ENCODE data around the gene FANCF. TPM values are rescaled to one million over a fixed set of nuclear protein-coding genes. Genes with fewer than 3 reads are reported as not detected.

FANCF gene
- total RNA-seq, 1 donor from 2014 or later: 20.1 TPM

GRCh38 chr11:22668005-22668796 lies 42.6 kb upstream of the FANCF start:
- Mint-ChIP-seq H3K4me1 (peaks cover 15% of the 10 kb centered on the region), H3K36me3 (ENCODE audit: low read depth) (no peaks in the 10 kb centered on the region), H3K27me3 (ENCODE audit: low read depth) (peaks cover 48% of the 10 kb centered on the region), H3K4me3 (peak overlapping the region; percentile 81), H3K27ac (ENCODE audit: unreplicated experiment) (no peak overlapping the region), H3K9me3 (no peaks in the 10 kb centered on the region)
- no peak for TF ChIP-seq CTCF (conservative IDR thresholded peaks at IDR 0.05)
- DNase-seq (ENCODE audit: low read depth, low spot score): no peak

- no peak overlapping the region for H3K27ac Mint-ChIP-seq (ENCODE audit: unreplicated experiment)
- peaks cover 48% of the 10 kb centered on the region for H3K27me3 Mint-ChIP-seq (ENCODE audit: low read depth)
- no peaks in the 10 kb centered on the region for H3K9me3 Mint-ChIP-seq
- TF ChIP-seq CTCF (conservative IDR thresholded peaks at IDR 0.05): peak; percentile 50
- H3K36me3 Mint-ChIP-seq (ENCODE audit: low read depth): no peaks in the 10 kb centered on the region
- H3K4me1 Mint-ChIP-seq: peaks cover 15% of the 10 kb centered on the region
- H3K4me3 Mint-ChIP-seq: peak overlapping the region; percentile 82
- DNase-seq (ENCODE audit: low read depth, low spot score): peak; percentile 47
Measured at GRCh38 chr11:22666688-22667439, 41.2 kb upstream of the FANCF start.

- no peak for TF ChIP-seq CTCF (conservative IDR thresholded peaks at IDR 0.05)
- H3K4me3 Mint-ChIP-seq: peak within 1 kb of the TSS; percentile 82
- H3K4me1 Mint-ChIP-seq: peaks cover 15% of the 10 kb centered on the region
- no peaks in the 10 kb centered on the region for H3K9me3 Mint-ChIP-seq
- no peak for DNase-seq (ENCODE audit: low read depth, low spot score)
- no peak within 1 kb of the TSS for H3K27ac Mint-ChIP-seq (ENCODE audit: unreplicated experiment)
- H3K36me3 Mint-ChIP-seq (ENCODE audit: low read depth): no peaks in the 10 kb centered on the region
- peaks cover 48% of the 10 kb centered on the region for H3K27me3 Mint-ChIP-seq (ENCODE audit: low read depth)
Measured at GRCh38 chr11:22666325-22666687, 40.7 kb upstream of the FANCF start, which contains the start of gene GAS2. TSS of gene GAS2 (plus strand) at chr11:22666611. CDS start at chr11:22674870, 8,259 bp downstream.

GRCh38 chr11:22659783-22660182 lies 34.2 kb upstream of the FANCF start:
- Mint-ChIP-seq H3K4me3 (no peak overlapping the region), H3K36me3 (ENCODE audit: low read depth) (no peaks in the 10 kb centered on the region), H3K4me1 (peaks cover 20% of the 10 kb centered on the region), H3K27ac (ENCODE audit: unreplicated experiment) (no peak overlapping the region), H3K9me3 (no peaks in the 10 kb centered on the region), H3K27me3 (ENCODE audit: low read depth) (peaks cover under 1% of the 10 kb centered on the region)
- no peak for TF ChIP-seq CTCF (conservative IDR thresholded peaks at IDR 0.05)
- DNase-seq (ENCODE audit: low read depth, low spot score): no peak

- no peak overlapping the region for H3K4me3 Mint-ChIP-seq
- H3K9me3 Mint-ChIP-seq: no peaks in the 10 kb centered on the region
- peaks cover 36% of the 10 kb centered on the region for H3K4me1 Mint-ChIP-seq
- no peak for TF ChIP-seq CTCF (conservative IDR thresholded peaks at IDR 0.05)
- H3K27ac Mint-ChIP-seq (ENCODE audit: unreplicated experiment): no peak overlapping the region
- no peak for DNase-seq (ENCODE audit: low read depth, low spot score)
- H3K27me3 Mint-ChIP-seq (ENCODE audit: low read depth): no peaks in the 10 kb centered on the region
- H3K36me3 Mint-ChIP-seq (ENCODE audit: low read depth): no peaks in the 10 kb centered on the region
Measured at GRCh38 chr11:22657101-22657694, 31.6 kb upstream of the FANCF start.

Measured in neural crest cell (in vitro differentiated cells).